Kidney (tissue), 14 donors: Measurements from ENCODE around the gene DZIP1. TPM values are rescaled to one million over a fixed set of nuclear protein-coding genes. Genes with fewer than 3 reads are reported as not detected.

Experiments
- DNase-seq, 5 donors: peaks; one replicate each; pipeline ENCODE4 v3.0.0-alpha.2; 2013 to 2020
- FAIRE-seq: peaks from 2 replicates; lab custom pipeline; 2012; peaks lifted over from hg19 to GRCh38; lab: Jason Lieb, UNC
- H3K27ac ChIP-seq, 2 donors: one replicate each; pipeline ENCODE4 v1.7.0; 2013; ENCODE audit warnings: low read depth in 2 of 2, low read length in 2 of 2, inconsistent platforms in 1 of 2
- H3K27me3 ChIP-seq: one replicate; pipeline ENCODE4 v1.7.1; 2013; ENCODE audit warnings: low read length, inconsistent platforms; ENCODE audit not compliant: control insufficient read depth, insufficient read depth
- H3K36me3 ChIP-seq, 3 donors: one replicate each; pipeline versions ENCODE4 v1.7.0 to v1.7.1; 2013; ENCODE audit warnings: low read length in 3 of 3, control low read depth in 1 of 3, inconsistent platforms in 1 of 3; ENCODE audit not compliant: insufficient read depth in 3 of 3, control insufficient read depth in 2 of 3
- H3K4me1 ChIP-seq, 3 donors: one replicate each; pipeline versions ENCODE4 v1.7.0 to v1.7.1; 2013; ENCODE audit warnings: low read length in 3 of 3, inconsistent platforms in 1 of 3, low read depth in 1 of 3; ENCODE audit not compliant: control insufficient read depth in 2 of 3, insufficient read depth in 2 of 3
- H3K4me3 ChIP-seq, 3 donors: one replicate each; pipeline versions ENCODE4 v1.7.0 to v1.8.1; 2013; ENCODE audit warnings: low read length in 3 of 3, control low read depth in 1 of 3, inconsistent platforms in 1 of 3
- H3K9ac ChIP-seq, 3 donors: one replicate each; pipeline versions ENCODE4 v1.7.0 to v1.7.1; 2013; ENCODE audit warnings: low read length in 3 of 3, control low read depth in 1 of 3, inconsistent platforms in 1 of 3
- H3K9me3 ChIP-seq, 3 donors: one replicate each; pipeline versions ENCODE4 v1.7.0 to v1.7.1; 2013; ENCODE audit warnings: low read length in 3 of 3, control low read depth in 1 of 3, inconsistent platforms in 1 of 3; ENCODE audit not compliant: control insufficient read depth in 2 of 3, insufficient read depth in 1 of 3
- CTCF ChIP-seq: IDR thresholded peaks from 3 replicates; pipeline ENCODE4 v1.5.1; 2012; ENCODE audit warnings: mild to moderate bottlenecking, moderate library complexity, borderline replicate concordance; ENCODE audit not compliant: insufficient read depth; ENCODE audit errors: extremely low read depth
- intact Hi-C: fragments of 100-400 bp; cut with DNase I; formaldehyde crosslinking; loops from one replicate; pipeline ENCODE4 v1.11.1; 2022
- polyA plus RNA-seq: library from polyadenylated mRNA; stranded (reverse); fragments of 350-450 nt; fragmentation: Illumina TruSeq; extraction: RNeasy Lipid Tissue Mini Kit (QIAGEN cat#74804); gene quantifications from one replicate; pipeline ENCODE4 v1.2.3, GENCODE V29; 2014; ENCODE audit warnings: low read depth, low replicate concordance; ENCODE audit not compliant: insufficient read depth
- total RNA-seq: library from RNA; stranded (reverse); fragmentation: NEBNext Ultra II Directional; extraction: Animal tissue kit (Norgen Biotek cat#: 25700); gene quantifications from one replicate; pipeline ENCODE4 v1.2.1, GENCODE V29; 2021
- donor health status: control.
- donor health status: control.
- donor health status: control.
- donor health status: control.
- donor health status: control.
- donor health status: DM: yes; HTN: yes; CAD: no.
- donor health status: Normal renal cell carcinoma (clear cell type).

DZIP1 gene
- total and polyA plus RNA-seq, 2 donors from 2014 or later, result 26.7 to 41.4 TPM

- FAIRE-seq (no peak), DNase-seq (peak in 1 of 5 donors; percentile 32)
- no peak for TF ChIP-seq CTCF
- intact Hi-C loops, result no loop called here
- peaks cover 2 to 41% (median 14%) of the 10 kb centered on the region in 3 donors for H3K4me1 ChIP-seq
- H3K9ac ChIP-seq, result no peak overlapping the region
- no peak overlapping the region for H3K4me3 ChIP-seq
- H3K27ac ChIP-seq, result no peak overlapping the region
- H3K27me3 ChIP-seq, result no peaks in the 10 kb centered on the region
- peaks cover 2 to 11% (median 5%) of the 10 kb centered on the region in 3 donors for H3K36me3 ChIP-seq
- no peaks in the 10 kb centered on the region for H3K9me3 ChIP-seq
These were observed 35.7 kb downstream of the DZIP1 start for GRCh38 chr13:95608640-95609323.

DNA sequence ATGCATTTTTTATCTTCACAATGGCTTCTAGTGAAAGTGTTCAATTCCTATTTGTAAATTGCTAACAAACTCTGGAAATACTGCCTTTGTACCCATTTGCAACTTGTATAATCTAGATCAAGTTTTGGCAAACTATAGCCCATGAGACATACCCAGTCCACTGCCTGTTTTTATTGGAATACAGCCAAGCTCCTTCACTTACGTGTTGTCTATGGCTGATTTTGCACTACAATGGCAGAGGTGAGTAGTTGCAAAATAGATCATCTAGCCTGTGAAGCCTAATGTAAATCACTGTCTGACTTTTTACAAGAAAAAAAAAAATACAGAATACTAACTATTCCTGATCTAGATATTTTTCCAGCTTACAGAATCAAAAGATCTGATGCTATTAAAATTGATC lies 37.1 kb downstream of the DZIP1 start:
- Histone ChIP-seq H3K9ac (peak overlapping the region in 1 of 3 donors; percentile 30), H3K27me3 (no peaks in the 10 kb centered on the region), H3K4me1 (peaks cover 2 to 52% (median 18%) of the 10 kb centered on the region in 3 donors), H3K4me3 (no peak overlapping the region), H3K36me3 (peaks cover 4 to 12% (median 5%) of the 10 kb centered on the region in 3 donors), H3K27ac (peak overlapping the region; percentile 32 to 35), H3K9me3 (no peaks in the 10 kb centered on the region)
- no peak for DNase-seq
- TF ChIP-seq CTCF, result no peak
- intact Hi-C loops, result no loop called here
- no peak for FAIRE-seq

- H3K36me3 ChIP-seq, result peaks cover 0 to 10% (median 2%) of the 10 kb centered on the region in 3 donors
- no peaks in the 10 kb centered on the region for H3K9me3 ChIP-seq
- peak; percentile 27 for FAIRE-seq
- H3K27me3 ChIP-seq, result no peaks in the 10 kb centered on the region
- no peak for TF ChIP-seq CTCF
- H3K9ac ChIP-seq, result no peak overlapping the region
- no peak overlapping the region for H3K4me3 ChIP-seq
- DNase-seq, result peak in 2 of 5 donors; percentile 36 to 44
- H3K4me1 ChIP-seq, result peaks cover 2 to 52% (median 18%) of the 10 kb centered on the region in 3 donors
- intact Hi-C loops, result no loop called here
- H3K27ac ChIP-seq, result peak overlapping the region; percentile 60 to 76
These were observed 38.9 kb downstream of the DZIP1 start for GRCh38 chr13:95605448-95606125.
